ENCODE results near the gene SGSH.

The SGSH gene

DNA sequence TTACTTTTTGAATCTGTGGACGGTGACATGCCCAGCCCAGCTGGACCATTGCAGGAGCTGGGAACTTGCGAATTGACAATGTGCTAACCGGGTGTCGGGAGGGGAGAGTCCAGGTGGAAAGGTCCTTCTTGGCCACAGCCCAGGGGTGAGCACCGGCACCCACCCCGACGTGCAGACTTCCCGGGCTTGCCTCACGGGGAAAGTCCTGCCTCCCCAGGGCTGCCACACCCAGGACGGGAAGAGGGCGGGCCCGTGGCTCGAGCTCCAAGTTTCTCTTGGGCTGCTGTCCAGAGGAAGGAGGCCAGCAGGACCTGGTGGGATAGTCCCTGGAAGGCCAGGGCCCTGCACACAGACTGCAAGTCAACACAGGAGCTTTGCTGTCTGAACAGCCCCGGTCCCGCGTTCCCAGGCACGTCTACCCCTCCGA is 32.6 kb downstream of the SGSH start:
- Histone ChIP-seq H3K9ac (ENCODE audit: low read depth in 1 of 2, low read length in 2 of 2) (peak overlapping the region; percentile 3 to 43), H3K4me1 (ENCODE audit: control insufficient read depth in 1 of 2, insufficient read depth in 2 of 2, low read length in 2 of 2) (peaks cover 11 to 14% of the 10 kb centered on the region in 2 donors), H3K27ac (ENCODE audit: low read depth, low read length) (no peak overlapping the region), H3K9me3 (ENCODE audit: control insufficient read depth in 1 of 2, low read length in 2 of 2) (no peaks in the 10 kb centered on the region), H3K4me3 (ENCODE audit: low read depth in 1 of 2, low read length in 2 of 2) (peak overlapping the region; percentile 52 to 55), H3K36me3 (ENCODE audit: control insufficient read depth in 1 of 2, insufficient read depth in 2 of 2, low read length in 2 of 2) (no peaks in the 10 kb centered on the region), H3K27me3 (ENCODE audit: control insufficient read depth in 1 of 2, insufficient read depth in 2 of 2, low read length in 2 of 2) (no peaks in the 10 kb centered on the region)

DNA sequence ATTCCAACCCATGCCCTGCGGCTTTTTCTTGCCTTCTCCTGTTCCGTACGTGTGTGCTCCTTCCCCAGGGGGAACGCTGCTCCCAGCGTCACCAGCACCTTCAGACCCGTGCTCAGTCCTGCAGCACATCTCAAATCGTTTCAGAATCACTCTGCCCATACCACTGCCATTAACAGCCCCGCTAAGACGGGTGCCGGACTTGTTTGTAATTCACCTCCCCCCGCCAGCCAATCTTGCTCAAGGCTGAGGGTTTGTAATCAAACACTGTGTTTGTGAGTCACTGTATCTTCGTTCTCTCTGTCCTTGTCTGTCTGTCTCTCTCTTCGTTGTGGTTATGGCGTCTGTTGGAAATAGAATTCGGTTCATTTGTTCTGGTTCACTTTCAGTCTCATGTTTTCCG is 33.0 kb downstream of the SGSH start:
- Histone ChIP-seq H3K9ac (ENCODE audit: low read depth in 1 of 2, low read length in 2 of 2) (peak overlapping the region; percentile 3 to 43), H3K9me3 (ENCODE audit: control insufficient read depth in 1 of 2, low read length in 2 of 2) (no peaks in the 10 kb centered on the region), H3K4me1 (ENCODE audit: control insufficient read depth in 1 of 2, insufficient read depth in 2 of 2, low read length in 2 of 2) (peaks cover 11 to 14% of the 10 kb centered on the region in 2 donors), H3K4me3 (ENCODE audit: low read depth in 1 of 2, low read length in 2 of 2) (peak overlapping the region; percentile 52 to 55), H3K27me3 (ENCODE audit: control insufficient read depth in 1 of 2, insufficient read depth in 2 of 2, low read length in 2 of 2) (no peaks in the 10 kb centered on the region), H3K27ac (ENCODE audit: low read depth, low read length) (no peak overlapping the region), H3K36me3 (ENCODE audit: control insufficient read depth in 1 of 2, insufficient read depth in 2 of 2, low read length in 2 of 2) (no peaks in the 10 kb centered on the region)

DNA sequence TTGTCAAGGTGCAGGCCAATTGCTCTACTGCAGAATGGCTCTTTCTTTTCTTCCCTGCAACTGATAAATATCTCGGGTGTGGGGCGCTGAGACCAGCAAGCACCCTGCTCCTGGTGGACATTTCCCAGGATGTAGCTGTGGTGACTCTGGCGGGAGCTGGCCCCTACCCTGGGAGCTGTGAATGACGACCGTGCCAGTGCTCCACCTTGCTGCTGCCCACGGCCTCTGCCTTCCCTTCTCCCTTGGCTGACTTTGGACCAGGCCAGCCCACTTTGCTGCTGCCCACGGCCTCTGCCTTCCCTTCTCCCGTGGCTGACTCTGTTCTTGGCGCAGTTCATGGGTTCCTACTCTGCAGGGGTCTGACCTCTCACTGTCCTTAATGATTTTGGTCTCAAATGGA is 34.2 kb downstream of the SGSH start:
- H3K36me3 ChIP-seq (ENCODE audit: control insufficient read depth in 1 of 2, insufficient read depth in 2 of 2, low read length in 2 of 2): no peaks in the 10 kb centered on the region
- H3K27ac ChIP-seq (ENCODE audit: low read depth, low read length): no peak overlapping the region
- H3K9ac ChIP-seq (ENCODE audit: low read depth in 1 of 2, low read length in 2 of 2): no peak overlapping the region
- no peak overlapping the region for H3K4me3 ChIP-seq (ENCODE audit: low read depth in 1 of 2, low read length in 2 of 2)
- H3K27me3 ChIP-seq (ENCODE audit: control insufficient read depth in 1 of 2, insufficient read depth in 2 of 2, low read length in 2 of 2): no peaks in the 10 kb centered on the region
- H3K9me3 ChIP-seq (ENCODE audit: control insufficient read depth in 1 of 2, low read length in 2 of 2): no peaks in the 10 kb centered on the region
- peaks cover 11 to 14% of the 10 kb centered on the region in 2 donors for H3K4me1 ChIP-seq (ENCODE audit: control insufficient read depth in 1 of 2, insufficient read depth in 2 of 2, low read length in 2 of 2)

DNA sequence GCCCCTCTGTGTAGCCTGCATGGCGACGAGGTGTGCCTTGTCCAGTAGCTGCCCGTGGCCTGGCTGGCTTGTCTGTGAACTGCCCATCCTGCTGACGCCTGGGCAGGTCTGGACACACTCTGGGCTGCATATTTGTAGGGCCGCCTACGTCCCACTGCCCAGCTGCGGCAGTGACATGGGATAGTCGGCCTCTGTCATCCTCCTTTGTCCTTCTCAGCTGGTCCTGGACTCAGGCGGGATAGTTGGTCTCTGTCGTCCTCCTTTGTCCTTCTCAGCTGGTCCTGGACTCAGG is 35.8 kb downstream of the SGSH start:
- H3K9me3 ChIP-seq (ENCODE audit: control insufficient read depth in 1 of 2, low read length in 2 of 2): no peaks in the 10 kb centered on the region
- no peaks in the 10 kb centered on the region for H3K27me3 ChIP-seq (ENCODE audit: control insufficient read depth in 1 of 2, insufficient read depth in 2 of 2, low read length in 2 of 2)
- H3K9ac ChIP-seq (ENCODE audit: low read depth in 1 of 2, low read length in 2 of 2): no peak overlapping the region
- H3K4me3 ChIP-seq (ENCODE audit: low read depth in 1 of 2, low read length in 2 of 2): no peak overlapping the region
- peaks cover 11 to 14% of the 10 kb centered on the region in 2 donors for H3K4me1 ChIP-seq (ENCODE audit: control insufficient read depth in 1 of 2, insufficient read depth in 2 of 2, low read length in 2 of 2)
- no peak overlapping the region for H3K27ac ChIP-seq (ENCODE audit: low read depth, low read length)
- H3K36me3 ChIP-seq (ENCODE audit: control insufficient read depth in 1 of 2, insufficient read depth in 2 of 2, low read length in 2 of 2): no peaks in the 10 kb centered on the region

DNA sequence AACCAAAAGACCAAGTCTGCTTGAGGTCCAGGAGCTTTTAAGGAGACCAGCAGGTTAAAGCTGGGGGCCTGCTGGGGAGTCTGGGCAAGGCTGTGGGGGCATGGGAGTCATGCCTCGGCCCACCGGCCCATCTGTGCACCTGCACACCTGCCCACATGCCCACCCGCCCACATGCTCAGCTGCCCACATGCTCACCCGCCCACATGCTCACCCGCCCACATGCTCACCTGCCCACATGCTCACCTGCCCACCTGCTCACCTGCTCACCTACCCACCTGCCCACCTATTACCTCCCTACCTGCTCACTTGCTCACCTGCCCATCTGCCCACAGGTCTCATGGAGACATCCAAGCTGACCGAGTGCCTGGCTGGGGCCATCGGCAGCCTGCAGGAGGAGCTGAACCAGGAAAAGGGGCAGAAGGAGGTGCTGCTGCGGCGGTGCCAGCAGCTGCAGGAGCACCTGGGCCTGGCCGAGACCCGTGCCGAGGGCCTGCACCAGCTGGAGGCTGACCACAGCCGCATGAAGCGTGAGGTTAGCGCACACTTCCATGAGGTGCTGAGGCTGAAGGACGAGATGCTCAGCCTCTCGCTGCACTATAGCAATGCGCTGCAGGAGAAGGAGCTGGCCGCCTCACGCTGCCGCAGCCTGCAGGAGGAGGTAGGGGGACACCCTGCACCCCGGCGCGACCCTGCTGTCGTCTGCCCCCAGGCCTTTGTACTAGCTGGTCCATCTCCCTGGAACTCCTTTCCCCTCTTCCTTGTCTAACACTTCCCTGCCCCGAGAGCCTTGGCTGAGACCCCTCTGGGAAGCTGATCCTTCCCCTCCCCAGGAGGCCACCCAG is 36.3 kb downstream of the SGSH start:
- no peaks in the 10 kb centered on the region for H3K27me3 ChIP-seq (ENCODE audit: control insufficient read depth in 1 of 2, insufficient read depth in 2 of 2, low read length in 2 of 2)
- H3K9ac ChIP-seq (ENCODE audit: low read depth in 1 of 2, low read length in 2 of 2): no peak overlapping the region
- peaks cover 11 to 14% of the 10 kb centered on the region in 2 donors for H3K4me1 ChIP-seq (ENCODE audit: control insufficient read depth in 1 of 2, insufficient read depth in 2 of 2, low read length in 2 of 2)
- no peak overlapping the region for H3K4me3 ChIP-seq (ENCODE audit: low read depth in 1 of 2, low read length in 2 of 2)
- H3K9me3 ChIP-seq (ENCODE audit: control insufficient read depth in 1 of 2, low read length in 2 of 2): no peaks in the 10 kb centered on the region
- H3K36me3 ChIP-seq (ENCODE audit: control insufficient read depth in 1 of 2, insufficient read depth in 2 of 2, low read length in 2 of 2): no peaks in the 10 kb centered on the region
- H3K27ac ChIP-seq (ENCODE audit: low read depth, low read length): no peak overlapping the region

DNA sequence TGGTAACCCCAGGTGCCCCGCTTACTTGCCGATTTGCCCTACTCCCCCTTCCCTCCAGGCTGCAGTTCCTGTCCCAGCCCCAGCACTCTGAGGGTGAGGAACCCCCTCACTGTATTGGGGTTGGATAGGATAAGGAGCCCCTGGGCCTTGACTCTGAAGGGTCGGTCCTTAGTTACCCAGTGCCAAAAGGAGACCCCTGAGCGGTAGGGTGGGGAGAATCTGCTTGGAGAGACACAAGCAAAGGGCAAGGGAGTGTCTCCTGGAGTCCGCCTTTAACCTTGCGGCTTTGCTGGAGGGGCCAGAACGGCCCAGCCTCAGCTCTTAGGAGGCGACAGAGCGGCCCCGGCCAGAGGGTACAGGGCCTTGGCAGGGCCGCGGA is 37.3 kb downstream of the SGSH start:
- H3K27ac ChIP-seq (ENCODE audit: low read depth, low read length): no peak overlapping the region
- no peaks in the 10 kb centered on the region for H3K36me3 ChIP-seq (ENCODE audit: control insufficient read depth in 1 of 2, insufficient read depth in 2 of 2, low read length in 2 of 2)
- no peak overlapping the region for H3K9ac ChIP-seq (ENCODE audit: low read depth in 1 of 2, low read length in 2 of 2)
- peaks cover 12 to 15% of the 10 kb centered on the region in 2 donors for H3K4me1 ChIP-seq (ENCODE audit: control insufficient read depth in 1 of 2, insufficient read depth in 2 of 2, low read length in 2 of 2)
- H3K4me3 ChIP-seq (ENCODE audit: low read depth in 1 of 2, low read length in 2 of 2): no peak overlapping the region
- H3K27me3 ChIP-seq (ENCODE audit: control insufficient read depth in 1 of 2, insufficient read depth in 2 of 2, low read length in 2 of 2): no peaks in the 10 kb centered on the region
- H3K9me3 ChIP-seq (ENCODE audit: control insufficient read depth in 1 of 2, low read length in 2 of 2): no peaks in the 10 kb centered on the region

DNA sequence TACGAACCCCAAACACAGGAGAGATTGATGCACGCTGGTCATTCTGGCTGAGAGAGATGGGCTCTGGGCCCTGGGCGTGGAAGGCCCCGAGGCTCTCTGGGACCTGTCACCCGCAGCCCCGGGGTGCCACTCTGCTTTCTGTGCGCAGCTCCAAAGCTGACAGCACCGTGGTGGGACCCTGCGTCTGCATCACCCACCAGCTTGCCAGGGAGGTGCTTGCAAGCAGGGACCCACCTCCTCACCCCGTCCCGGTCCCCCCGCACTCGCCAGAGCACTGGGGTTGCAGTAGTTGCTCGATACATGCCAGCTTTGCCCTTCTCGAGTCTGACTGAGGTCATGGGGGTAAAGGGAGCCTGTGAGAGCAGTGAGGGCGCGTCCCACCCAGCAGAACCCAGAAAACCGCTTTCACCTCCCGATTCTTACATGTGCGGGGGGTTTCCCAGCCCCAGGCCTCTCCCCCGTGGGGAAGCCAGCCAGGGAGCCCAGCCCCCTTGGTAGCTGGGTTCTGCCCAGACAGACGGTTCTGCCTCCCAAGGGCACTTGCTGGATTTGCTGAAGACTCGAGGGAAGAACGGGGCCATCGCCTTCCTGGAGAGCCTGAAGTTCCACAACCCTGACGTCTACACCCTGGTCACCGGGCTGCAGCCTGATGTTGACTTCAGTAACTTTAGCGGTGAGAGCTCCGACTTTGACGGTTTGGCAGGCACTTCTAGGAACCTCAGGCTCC is 37.9 kb downstream of the SGSH start:
- no peaks in the 10 kb centered on the region for H3K27me3 ChIP-seq (ENCODE audit: control insufficient read depth in 1 of 2, insufficient read depth in 2 of 2, low read length in 2 of 2)
- H3K27ac ChIP-seq (ENCODE audit: low read depth, low read length): no peak overlapping the region
- H3K9ac ChIP-seq (ENCODE audit: low read depth in 1 of 2, low read length in 2 of 2): no peak overlapping the region
- no peaks in the 10 kb centered on the region for H3K36me3 ChIP-seq (ENCODE audit: control insufficient read depth in 1 of 2, insufficient read depth in 2 of 2, low read length in 2 of 2)
- H3K9me3 ChIP-seq (ENCODE audit: control insufficient read depth in 1 of 2, low read length in 2 of 2): no peaks in the 10 kb centered on the region
- H3K4me1 ChIP-seq (ENCODE audit: control insufficient read depth in 1 of 2, insufficient read depth in 2 of 2, low read length in 2 of 2): peaks cover 9 to 12% of the 10 kb centered on the region in 2 donors
- H3K4me3 ChIP-seq (ENCODE audit: low read depth in 1 of 2, low read length in 2 of 2): no peak overlapping the region

DNA sequence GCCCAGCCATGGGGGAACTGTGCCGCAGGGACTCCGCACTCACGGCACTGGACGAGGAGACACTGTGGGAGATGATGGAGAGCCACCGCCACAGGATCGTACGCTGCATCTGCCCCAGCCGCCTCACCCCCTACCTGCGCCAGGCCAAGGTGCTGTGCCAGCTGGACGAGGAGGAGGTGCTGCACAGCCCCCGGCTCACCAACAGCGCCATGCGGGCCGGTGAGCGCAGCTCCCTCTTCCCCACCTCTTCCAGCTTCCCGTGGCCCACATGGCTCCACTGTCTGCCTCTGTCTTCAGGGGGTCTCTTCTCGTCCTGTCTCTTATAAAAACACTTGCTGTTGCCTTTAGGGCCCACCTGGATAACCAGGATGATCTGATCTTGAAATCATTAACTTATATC is 38.7 kb downstream of the SGSH start:
- Histone ChIP-seq H3K4me1 (ENCODE audit: control insufficient read depth in 1 of 2, insufficient read depth in 2 of 2, low read length in 2 of 2) (peaks cover 6 to 8% of the 10 kb centered on the region in 2 donors), H3K27ac (ENCODE audit: low read depth, low read length) (no peak overlapping the region), H3K4me3 (ENCODE audit: low read depth in 1 of 2, low read length in 2 of 2) (no peak overlapping the region), H3K36me3 (ENCODE audit: control insufficient read depth in 1 of 2, insufficient read depth in 2 of 2, low read length in 2 of 2) (no peaks in the 10 kb centered on the region), H3K9me3 (ENCODE audit: control insufficient read depth in 1 of 2, low read length in 2 of 2) (no peaks in the 10 kb centered on the region), H3K9ac (ENCODE audit: low read depth in 1 of 2, low read length in 2 of 2) (no peak overlapping the region), H3K27me3 (ENCODE audit: control insufficient read depth in 1 of 2, insufficient read depth in 2 of 2, low read length in 2 of 2) (no peaks in the 10 kb centered on the region)

DNA sequence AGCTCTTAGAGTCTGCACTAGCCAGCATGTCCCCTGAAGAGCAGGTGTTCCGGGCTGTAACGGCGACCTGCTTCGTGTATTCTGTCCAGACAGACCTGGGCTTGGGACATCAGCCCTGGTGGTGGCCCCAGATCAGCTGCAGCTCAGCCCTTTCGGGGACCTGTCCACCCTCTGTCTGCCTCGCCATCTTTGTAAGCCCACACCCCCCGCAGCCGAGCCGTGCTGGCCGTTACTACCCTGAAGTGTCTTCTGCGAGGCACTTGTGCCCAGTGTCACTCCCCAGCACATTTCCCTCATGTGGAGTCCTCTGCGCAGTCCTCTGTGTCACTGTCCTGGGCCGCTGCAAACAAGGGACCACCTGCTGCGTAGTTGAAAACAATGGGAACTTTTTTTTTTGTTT is 39.9 kb downstream of the SGSH start:
- Histone ChIP-seq H3K27me3 (ENCODE audit: control insufficient read depth in 1 of 2, insufficient read depth in 2 of 2, low read length in 2 of 2) (no peaks in the 10 kb centered on the region), H3K27ac (ENCODE audit: low read depth, low read length) (no peak overlapping the region), H3K9ac (ENCODE audit: low read depth in 1 of 2, low read length in 2 of 2) (no peak overlapping the region), H3K9me3 (ENCODE audit: control insufficient read depth in 1 of 2, low read length in 2 of 2) (no peaks in the 10 kb centered on the region), H3K36me3 (ENCODE audit: control insufficient read depth in 1 of 2, insufficient read depth in 2 of 2, low read length in 2 of 2) (no peaks in the 10 kb centered on the region), H3K4me3 (ENCODE audit: low read depth in 1 of 2, low read length in 2 of 2) (no peak overlapping the region), H3K4me1 (ENCODE audit: control insufficient read depth in 1 of 2, insufficient read depth in 2 of 2, low read length in 2 of 2) (peaks cover 6 to 8% of the 10 kb centered on the region in 2 donors)

DNA sequence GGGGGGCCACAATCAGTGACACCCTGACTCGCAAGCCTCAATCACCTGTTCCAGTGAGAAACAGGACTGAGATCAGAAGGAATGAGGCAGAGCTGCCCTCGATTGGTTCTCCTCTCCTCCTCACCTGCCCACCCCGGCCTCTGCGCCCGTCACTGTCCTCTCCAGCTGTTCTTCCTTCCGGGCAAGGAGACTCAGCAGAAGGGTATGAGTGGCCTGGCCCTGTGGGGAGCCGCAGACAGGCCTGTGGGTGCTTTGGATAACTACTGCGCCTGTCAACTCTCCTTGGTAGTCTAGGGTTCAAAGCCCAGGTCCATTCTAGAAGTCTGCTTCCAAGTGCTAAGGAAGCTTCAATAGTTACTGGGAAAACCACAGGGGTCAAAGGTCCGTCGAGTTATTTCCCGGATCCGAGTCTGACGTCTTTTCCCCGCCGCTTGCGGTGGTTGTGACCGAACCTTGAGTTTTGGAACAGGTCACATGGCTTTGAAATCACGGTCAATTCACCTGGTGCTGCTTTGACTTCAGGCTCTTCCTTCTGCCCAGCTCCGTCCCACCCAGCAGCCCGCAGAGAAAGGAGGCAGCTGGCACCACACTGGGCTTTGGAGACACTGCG is 42.0 kb downstream of the SGSH start:
- H3K27ac ChIP-seq (ENCODE audit: low read depth, low read length): no peak overlapping the region
- peaks cover 6 to 8% of the 10 kb centered on the region in 2 donors for H3K4me1 ChIP-seq (ENCODE audit: control insufficient read depth in 1 of 2, insufficient read depth in 2 of 2, low read length in 2 of 2)
- H3K27me3 ChIP-seq (ENCODE audit: control insufficient read depth in 1 of 2, insufficient read depth in 2 of 2, low read length in 2 of 2): no peaks in the 10 kb centered on the region

More for the DNA sequence above, 42.0 kb downstream of the SGSH start:
- Histone ChIP-seq H3K36me3 (ENCODE audit: control insufficient read depth in 1 of 2, insufficient read depth in 2 of 2, low read length in 2 of 2) (no peaks in the 10 kb centered on the region), H3K9ac (ENCODE audit: low read depth in 1 of 2, low read length in 2 of 2) (no peak overlapping the region), H3K9me3 (ENCODE audit: control insufficient read depth in 1 of 2, low read length in 2 of 2) (no peaks in the 10 kb centered on the region), H3K4me3 (ENCODE audit: low read depth in 1 of 2, low read length in 2 of 2) (peak overlapping the region; percentile 55 to 63)
